H9 (cell line): ENCODE results near the gene SDK1. TPM values are rescaled to one million over a fixed set of nuclear protein-coding genes. Genes with fewer than 3 reads are reported as not detected.

Experiments used
- DNase-seq: peaks from one replicate; pipeline ENCODE4 v3.0.0-alpha.2; 2017
- H2AFZ ChIP-seq: one replicate; pipeline ENCODE4 v1.6.1; 2013; ENCODE audit warnings: mild to moderate bottlenecking, low read length, control low read depth, moderate library complexity
- H2AK5ac ChIP-seq: 2 replicates; pipeline ENCODE4 v1.6.1; 2013; ENCODE audit warnings: low read length, control low read depth, mixed read lengths; ENCODE audit not compliant: insufficient read length
- H2BK120ac ChIP-seq: one replicate; pipeline ENCODE4 v1.6.1; 2013; ENCODE audit warnings: low read depth, mild to moderate bottlenecking, low read length, control low read depth, inconsistent platforms; ENCODE audit not compliant: poor library complexity, severe bottlenecking
- H2BK12ac ChIP-seq: 2 replicates; pipeline ENCODE4 v1.6.1; 2013; ENCODE audit warnings: low read length, control low read depth, mixed read lengths, low read depth; ENCODE audit not compliant: insufficient read length
- H2BK15ac ChIP-seq: 2 replicates; pipeline ENCODE4 v1.6.1; 2013; ENCODE audit warnings: low read depth, low read length, control low read depth
- H2BK20ac ChIP-seq: one replicate; pipeline ENCODE4 v1.6.1; 2013; ENCODE audit warnings: low read depth, mild to moderate bottlenecking, low read length, control low read depth, inconsistent platforms; ENCODE audit not compliant: poor library complexity, severe bottlenecking
- H2BK5ac ChIP-seq: 2 replicates; pipeline ENCODE4 v1.6.1; 2013; ENCODE audit warnings: low read length, control low read depth, mixed read lengths; ENCODE audit not compliant: insufficient read length
- H3K14ac ChIP-seq: 2 replicates; pipeline ENCODE4 v1.6.1; 2013; ENCODE audit warnings: low read length, control low read depth; ENCODE audit not compliant: insufficient read depth
- H3K18ac ChIP-seq: 2 replicates; pipeline ENCODE4 v1.6.1; 2013; ENCODE audit warnings: low read depth, mild to moderate bottlenecking, mixed read lengths, low read length, control low read depth; ENCODE audit not compliant: insufficient read length
- H3K23ac ChIP-seq: 2 replicates; pipeline ENCODE4 v1.6.1; 2013; ENCODE audit warnings: low read length, control low read depth, mixed read lengths, low read depth; ENCODE audit not compliant: insufficient read length
- H3K23me2 ChIP-seq: 2 replicates; pipeline ENCODE4 v1.6.1; 2013; ENCODE audit warnings: low read depth, mild to moderate bottlenecking, mixed read lengths, low read length, control low read depth; ENCODE audit not compliant: insufficient read length, poor library complexity, severe bottlenecking
- H3K27ac ChIP-seq: 2 replicates; pipeline ENCODE4 v1.5.1; 2013; ENCODE audit warnings: low read length, control low read depth, mixed read lengths, low read depth; ENCODE audit not compliant: insufficient read length
- H3K27me3 ChIP-seq: 2 replicates; pipeline ENCODE4 v1.6.1; 2013; ENCODE audit warnings: low read length, control low read depth, inconsistent platforms; ENCODE audit not compliant: insufficient read depth
- H3K4ac ChIP-seq: 2 replicates; pipeline ENCODE4 v1.6.1; 2013; ENCODE audit warnings: low read depth, mild to moderate bottlenecking, control low read depth, inconsistent platforms, low read length, moderate library complexity
- H3K4me1 ChIP-seq: 2 replicates; pipeline ENCODE4 v1.6.1; 2013; ENCODE audit warnings: low read length, control low read depth, inconsistent platforms; ENCODE audit not compliant: insufficient read depth
- H3K4me2 ChIP-seq: 2 replicates; pipeline ENCODE4 v1.6.1; 2013; ENCODE audit warnings: low read length, control low read depth, mixed read lengths; ENCODE audit not compliant: insufficient read length, insufficient read depth
- H3K56ac ChIP-seq: 2 replicates; pipeline ENCODE4 v1.6.1; 2013; ENCODE audit warnings: low read depth, mild to moderate bottlenecking, mixed read lengths, low read length, control low read depth; ENCODE audit not compliant: insufficient read length
- H3K79me1 ChIP-seq: 2 replicates; pipeline ENCODE4 v1.6.1; 2013; ENCODE audit warnings: low read depth, mild to moderate bottlenecking, moderate library complexity, low read length, control low read depth, inconsistent platforms; ENCODE audit not compliant: insufficient read depth, poor library complexity, severe bottlenecking
- H3K79me2 ChIP-seq: 2 replicates; pipeline ENCODE4 v1.6.1; 2013; ENCODE audit warnings: low read length, control low read depth, inconsistent platforms; ENCODE audit not compliant: insufficient read depth
- H3K9ac ChIP-seq: 2 replicates; pipeline ENCODE4 v1.6.1; 2013; ENCODE audit warnings: low read length, control low read depth, mixed read lengths; ENCODE audit not compliant: insufficient read length; ENCODE audit errors: extremely low read depth
- H3K9me3 ChIP-seq: one replicate; pipeline ENCODE4 v1.6.1; 2013; ENCODE audit warnings: low read depth, low read length, inconsistent platforms; ENCODE audit not compliant: control insufficient read depth
- H3T11ph ChIP-seq: one replicate; pipeline ENCODE4 v1.6.1; 2013; ENCODE audit warnings: mild to moderate bottlenecking, low read length, control low read depth, inconsistent platforms
- H4K20me1 ChIP-seq: one replicate; pipeline ENCODE4 v1.6.1; 2013; ENCODE audit not compliant: control insufficient read depth, insufficient read length, insufficient read depth
- H4K5ac ChIP-seq: 2 replicates; pipeline ENCODE4 v1.6.1; 2013; ENCODE audit warnings: low read depth, mild to moderate bottlenecking, mixed read lengths, low read length, control low read depth; ENCODE audit not compliant: insufficient read length
- H4K8ac ChIP-seq: replicated peaks from 2 replicates; pipeline ENCODE4 v1.6.1; 2013; ENCODE audit warnings: low read length, control low read depth, mixed read lengths, low read depth; ENCODE audit not compliant: insufficient read length
- H4K91ac ChIP-seq: 2 replicates; pipeline ENCODE4 v1.6.1; 2013; ENCODE audit warnings: low read depth, mild to moderate bottlenecking, moderate library complexity, mixed read lengths, low read length, control low read depth; ENCODE audit not compliant: insufficient read length
- H3K27ac Mint-ChIP-seq, 3 experiments: 2 replicates in 2 of 3; 3 replicates in 1 of 3; pipeline ENCODE4 v1.8.0; 2020 to 2021; ENCODE audit warnings: mixed read lengths in 3 of 3, mild to moderate bottlenecking in 1 of 3, moderate library complexity in 1 of 3
- H3K27me3 Mint-ChIP-seq: 2 replicates; pipeline ENCODE4 v1.8.0; 2021; ENCODE audit warnings: low read depth, mild to moderate bottlenecking, moderate library complexity, mixed read lengths
- H3K36me3 Mint-ChIP-seq, 3 experiments: 2 replicates in 2 of 3; 3 replicates in 1 of 3; pipeline ENCODE4 v1.8.0; 2020 to 2021; ENCODE audit warnings: low read depth in 3 of 3, mixed read lengths in 3 of 3; ENCODE audit not compliant: insufficient read depth in 1 of 3
- H3K4me1 Mint-ChIP-seq, 2 experiments: 2 replicates each; pipeline ENCODE4 v1.8.0; 2020; ENCODE audit warnings: mixed read lengths in 2 of 2
- H3K4me3 Mint-ChIP-seq, 2 experiments: 2 replicates in 1 of 2; 3 replicates in 1 of 2; pipeline ENCODE4 v1.8.0; 2020 to 2021; ENCODE audit warnings: mild to moderate bottlenecking in 2 of 2, mixed read lengths in 2 of 2, moderate library complexity in 1 of 2
- H3K9me3 Mint-ChIP-seq, 2 experiments: 2 replicates in 1 of 2; 3 replicates in 1 of 2; pipeline ENCODE4 v1.8.0; 2020; ENCODE audit warnings: mild to moderate bottlenecking in 2 of 2, mixed read lengths in 2 of 2, moderate library complexity in 1 of 2
- CTCF ChIP-seq: fragments of 200-600 bp; sonication (generic); conservative IDR thresholded peaks from 3 replicates; pipeline ENCODE4 v1.8.0; 2021; ENCODE audit warnings: antibody characterized with exemption, mild to moderate bottlenecking
- WGBS: extraction: QIAGEN DNeasy Blood & Tissue Kit; methylation state at CpG from one replicate; pipeline ENCODE4 v1.1.7; 2013; ENCODE audit warnings: missing lambda C conversion rate, low lambda C conversion rate, mixed read lengths; ENCODE audit not compliant: insufficient read length; ENCODE audit errors: extremely low coverage; 5-methylcytosine and 5-hydroxymethylcytosine counted together
- total RNA-seq: library from RNA; stranded (reverse); gene quantifications from 2 replicates; pipeline ENCODE4 v1.2.1, GENCODE V29; 2021

The SDK1 gene
- total RNA-seq, 1 experiment from 2014 or later, result 8.7 TPM

GRCh38 chr7:3790803-3791202, 489.8 kb downstream of the SDK1 start:
- H3K27ac ChIP-seq, result no peak overlapping the region
- no peak overlapping the region for H2BK15ac ChIP-seq
- H2AFZ ChIP-seq, result no peak overlapping the region
- no peak overlapping the region for H3K4me2 ChIP-seq
- no peak overlapping the region for H3T11ph ChIP-seq
- no peak overlapping the region for H3K56ac ChIP-seq
- H4K91ac ChIP-seq, result no peak overlapping the region
- H4K5ac ChIP-seq, result no peak overlapping the region
- no peak overlapping the region for H2BK12ac ChIP-seq
- no peaks in the 10 kb centered on the region for H3K27me3 ChIP-seq
- Mint-ChIP-seq H3K9me3 (no peaks in the 10 kb centered on the region), H3K4me1 (peaks cover 4 to 7% of the 10 kb centered on the region in 2 experiments; a peak in 2 of 4 replicates), H3K27me3 (no peaks in the 10 kb centered on the region), H3K4me3 (no peak overlapping the region), H3K36me3 (no peaks in the 10 kb centered on the region), H3K27ac (no peak overlapping the region)
- TF ChIP-seq CTCF, result no peak
- H3K79me1 ChIP-seq, result no peaks in the 10 kb centered on the region
- H3K18ac ChIP-seq, result no peak overlapping the region
- no CpG with 5 or more reads among the region's 2 CpGs for WGBS
- no peak for DNase-seq
- H3K9me3 ChIP-seq, result no peaks in the 10 kb centered on the region
- no peak overlapping the region for H2BK120ac ChIP-seq
- H4K20me1 ChIP-seq, result no peaks in the 10 kb centered on the region
- H3K23me2 ChIP-seq, result no peaks in the 10 kb centered on the region
- H4K8ac ChIP-seq, result no peak overlapping the region
- H3K23ac ChIP-seq, result no peak overlapping the region
- no peak overlapping the region for H3K9ac ChIP-seq
- no peaks in the 10 kb centered on the region; the same call in 1 of the 2 replicates for H3K4me1 ChIP-seq
- no peak overlapping the region for H2BK5ac ChIP-seq
- H2BK20ac ChIP-seq, result no peak overlapping the region
- H3K14ac ChIP-seq, result no peak overlapping the region
- H3K79me2 ChIP-seq, result no peaks in the 10 kb centered on the region
- no peak overlapping the region for H3K4ac ChIP-seq
- H2AK5ac ChIP-seq, result no peak overlapping the region
